OCI-LY1 (cell line): ENCODE data around the gene MAT2A.

Experiments used
- H2AFZ ChIP-seq: fragments of 200-600 bp; sonication (generic), shearing (Covaris generic); 2 replicates; pipeline ENCODE4 v1.6.0; 2014; ENCODE audit warnings: antibody characterized with exemption, mild to moderate bottlenecking, low read length
- H3F3A ChIP-seq: fragments of 200-600 bp; sonication (generic), shearing (Covaris generic); 2 replicates; pipeline ENCODE4 v1.6.0; 2014; ENCODE audit warnings: mild to moderate bottlenecking, antibody characterized with exemption, low read length, moderate library complexity; ENCODE audit not compliant: insufficient read depth
- H3K27ac ChIP-seq: fragments of 200-600 bp; sonication (generic); 2 replicates; pipeline ENCODE4 v1.5.1; 2014; ENCODE audit warnings: low read length, mixed run types, mild to moderate bottlenecking, low read depth; ENCODE audit not compliant: poor library complexity, severe bottlenecking
- H3K27me3 ChIP-seq: fragments of 200-600 bp; sonication (generic); 2 replicates; pipeline ENCODE4 v1.6.0; 2014; ENCODE audit warnings: antibody characterized with exemption, mild to moderate bottlenecking, low read length, moderate library complexity; ENCODE audit not compliant: insufficient read depth
- H3K36me3 ChIP-seq: fragments of 200-600 bp; sonication (generic); 2 replicates; pipeline ENCODE4 v1.6.1; 2014; ENCODE audit warnings: mild to moderate bottlenecking, antibody characterized with exemption, low read length, moderate library complexity, mixed read lengths; ENCODE audit not compliant: insufficient read depth
- H3K4me1 ChIP-seq: fragments of 200-600 bp; sonication (generic); 2 replicates; pipeline ENCODE4 v1.5.1; 2014; ENCODE audit warnings: mild to moderate bottlenecking, low read length, moderate library complexity; ENCODE audit not compliant: insufficient read depth, severe bottlenecking
- H3K4me2 ChIP-seq: fragments of 200-600 bp; sonication (generic), shearing (Covaris generic); 2 replicates; pipeline ENCODE4 v1.6.1; 2014; ENCODE audit warnings: low read length
- H3K4me3 ChIP-seq: fragments of 200-600 bp; sonication (generic); 2 replicates; pipeline ENCODE4 v1.5.1; 2014; ENCODE audit warnings: low read length, low read depth, mild to moderate bottlenecking, mixed read lengths; ENCODE audit not compliant: poor library complexity, severe bottlenecking
- H3K79me2 ChIP-seq: fragments of 200-600 bp; shearing (Covaris generic); 2 replicates; pipeline ENCODE4 v1.6.1; 2016; ENCODE audit warnings: mixed run types, low read length, mixed read lengths; ENCODE audit not compliant: insufficient read depth
- H3K9ac ChIP-seq: fragments of 200-600 bp; sonication (generic), shearing (Covaris generic); 2 replicates; pipeline ENCODE4 v1.6.1; 2014; ENCODE audit warnings: mild to moderate bottlenecking, low read length, mixed read lengths
- H3K9me2 ChIP-seq: fragments of 200-600 bp; sonication (generic), shearing (Covaris generic); 2 replicates; pipeline ENCODE4 v1.6.1; 2014; ENCODE audit warnings: low read depth, mild to moderate bottlenecking, low read length, mixed read lengths
- H3K9me3 ChIP-seq: fragments of 200-600 bp; shearing (Covaris generic); 2 replicates; pipeline ENCODE4 v1.6.1; 2014; ENCODE audit warnings: low read length, mixed read lengths
- H4K20me1 ChIP-seq: fragments of 200-600 bp; sonication (generic), shearing (Covaris generic); 2 replicates; pipeline ENCODE4 v1.6.0; 2016; ENCODE audit warnings: mild to moderate bottlenecking, low read length; ENCODE audit not compliant: insufficient read depth
- EZH2 ChIP-seq: fragments of 200-600 bp; sonication (generic), shearing (Covaris generic); IDR thresholded peaks from 2 replicates; pipeline ENCODE4 v1.8.0; 2017; ENCODE audit warnings: borderline replicate concordance, mixed run types, mild to moderate bottlenecking, antibody characterized with exemption, low read length, moderate library complexity, mixed read lengths
- TF ChIP-seq, protein P1 (sequence below): fragments of 200-600 bp; sonication (generic), shearing (Covaris generic); IDR thresholded peaks from 2 replicates; pipeline ENCODE4 v1.5.1; 2017; ENCODE audit warnings: mild to moderate bottlenecking, antibody characterized with exemption, low read length, moderate library complexity, mixed read lengths

The MAT2A gene

DNA sequence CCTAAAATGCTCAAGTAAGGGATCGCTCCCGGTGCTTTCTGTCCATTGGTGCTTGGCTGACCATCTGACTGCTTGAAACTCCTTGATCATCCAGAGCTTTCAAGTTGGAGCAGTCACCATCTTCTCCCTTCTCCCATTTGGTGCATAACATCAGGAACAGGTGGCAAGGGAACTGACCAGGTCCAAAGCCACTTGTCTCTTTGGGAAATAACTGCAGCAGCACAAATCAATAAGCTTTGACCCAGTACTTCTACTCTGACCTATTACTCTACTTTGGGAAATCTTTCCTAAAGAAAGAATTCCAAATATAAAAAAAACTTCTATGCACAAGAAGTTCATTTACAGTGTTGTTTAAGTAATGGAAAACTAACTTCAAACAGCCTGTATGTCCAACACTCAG is 10.6 kb upstream of the MAT2A start:
- Histone ChIP-seq H3K36me3 (no peaks in the 10 kb centered on the region; the same call in 1 of the 2 replicates), H4K20me1 (no peaks in the 10 kb centered on the region), H3K27me3 (no peaks in the 10 kb centered on the region; the same call in 1 of the 2 replicates), H3K9me3 (0 out of 2 replicates have a peak, but pooled peaks cover 2% of the 10 kb centered on the region), H3K4me3 (no peak overlapping the region), H3K4me2 (no peak overlapping the region), H3K4me1 (no peaks in the 10 kb centered on the region), H3K79me2 (no peaks in the 10 kb centered on the region), H3K9ac (no peak overlapping the region), H2AFZ (no peak overlapping the region), H3F3A (no peaks in the 10 kb centered on the region), H3K27ac (no peak overlapping the region), H3K9me2 (no peaks in the 10 kb centered on the region)
- TF ChIP-seq EZH2: no peak
- TF ChIP-seq, protein P1, sequence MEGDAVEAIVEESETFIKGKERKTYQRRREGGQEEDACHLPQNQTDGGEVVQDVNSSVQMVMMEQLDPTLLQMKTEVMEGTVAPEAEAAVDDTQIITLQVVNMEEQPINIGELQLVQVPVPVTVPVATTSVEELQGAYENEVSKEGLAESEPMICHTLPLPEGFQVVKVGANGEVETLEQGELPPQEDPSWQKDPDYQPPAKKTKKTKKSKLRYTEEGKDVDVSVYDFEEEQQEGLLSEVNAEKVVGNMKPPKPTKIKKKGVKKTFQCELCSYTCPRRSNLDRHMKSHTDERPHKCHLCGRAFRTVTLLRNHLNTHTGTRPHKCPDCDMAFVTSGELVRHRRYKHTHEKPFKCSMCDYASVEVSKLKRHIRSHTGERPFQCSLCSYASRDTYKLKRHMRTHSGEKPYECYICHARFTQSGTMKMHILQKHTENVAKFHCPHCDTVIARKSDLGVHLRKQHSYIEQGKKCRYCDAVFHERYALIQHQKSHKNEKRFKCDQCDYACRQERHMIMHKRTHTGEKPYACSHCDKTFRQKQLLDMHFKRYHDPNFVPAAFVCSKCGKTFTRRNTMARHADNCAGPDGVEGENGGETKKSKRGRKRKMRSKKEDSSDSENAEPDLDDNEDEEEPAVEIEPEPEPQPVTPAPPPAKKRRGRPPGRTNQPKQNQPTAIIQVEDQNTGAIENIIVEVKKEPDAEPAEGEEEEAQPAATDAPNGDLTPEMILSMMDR: no peak

DNA sequence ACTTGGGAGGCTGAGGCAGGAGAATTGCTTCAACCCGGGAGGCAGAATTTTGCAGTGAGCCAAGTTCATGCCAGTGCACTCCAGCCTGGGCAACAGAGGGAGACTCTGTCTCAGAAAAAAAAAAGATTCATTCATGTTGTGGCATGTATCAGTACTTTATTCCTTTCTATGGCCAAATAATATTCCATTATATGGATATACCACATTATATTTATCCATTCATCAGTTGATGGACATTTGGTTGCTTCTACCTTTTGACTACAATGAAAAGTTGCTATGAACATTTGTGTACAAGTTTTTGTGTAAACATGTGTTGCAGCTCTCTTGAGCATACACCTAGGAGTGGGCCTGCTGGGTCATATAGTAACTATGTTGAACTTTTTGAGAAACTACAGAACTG is 9.2 kb upstream of the MAT2A start:
- Histone ChIP-seq H3K79me2 (no peaks in the 10 kb centered on the region), H3K4me3 (no peak overlapping the region), H3F3A (no peaks in the 10 kb centered on the region), H3K9me3 (0 out of 2 replicates have a peak, but pooled peaks cover 2% of the 10 kb centered on the region), H2AFZ (no peak overlapping the region), H3K9me2 (no peaks in the 10 kb centered on the region), H3K4me2 (no peak overlapping the region), H3K4me1 (no peaks in the 10 kb centered on the region), H3K9ac (no peak overlapping the region), H4K20me1 (no peaks in the 10 kb centered on the region), H3K36me3 (no peaks in the 10 kb centered on the region; the same call in 1 of the 2 replicates), H3K27me3 (no peaks in the 10 kb centered on the region; the same call in 1 of the 2 replicates), H3K27ac (no peak overlapping the region)
- TF ChIP-seq, protein P1: no peak
- no peak for TF ChIP-seq EZH2

DNA sequence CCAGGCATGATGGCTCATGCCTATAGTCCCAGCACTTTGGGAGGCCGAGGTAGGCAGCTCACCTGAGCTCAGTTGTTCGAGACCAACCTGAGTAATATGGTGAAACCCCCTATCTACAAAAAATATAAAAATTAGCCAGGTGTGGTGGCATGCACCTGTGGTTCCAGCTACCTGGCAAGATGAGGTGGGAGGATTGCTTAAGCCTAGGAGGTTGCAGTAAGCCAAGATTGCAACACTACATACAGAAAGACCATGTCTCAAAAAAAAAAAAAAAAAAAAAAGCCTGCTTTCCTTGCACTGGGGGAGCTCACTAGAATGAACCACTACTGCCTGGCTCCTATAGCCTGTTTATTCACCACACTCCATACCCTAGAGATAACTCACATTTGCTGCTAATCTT is 7.4 kb upstream of the MAT2A start:
- Histone ChIP-seq H3K9me3 (0 out of 2 replicates have a peak, but pooled peaks cover 2% of the 10 kb centered on the region), H3K36me3 (no peaks in the 10 kb centered on the region; the same call in 1 of the 2 replicates), H3K4me1 (no peaks in the 10 kb centered on the region), H3K79me2 (no peaks in the 10 kb centered on the region), H3K9ac (no peak overlapping the region), H4K20me1 (no peaks in the 10 kb centered on the region), H3F3A (no peaks in the 10 kb centered on the region), H3K27ac (no peak overlapping the region), H3K4me2 (no peak overlapping the region), H3K9me2 (no peaks in the 10 kb centered on the region), H3K4me3 (no peak overlapping the region), H2AFZ (no peak overlapping the region), H3K27me3 (no peaks in the 10 kb centered on the region; the same call in 1 of the 2 replicates)
- TF ChIP-seq EZH2: no peak
- TF ChIP-seq, protein P1: no peak
